Stomach (tissue), 9 donors: ENCODE measurements around the gene TAF1A. TPM values are rescaled to one million over a fixed set of nuclear protein-coding genes. Genes with fewer than 3 reads are reported as not detected.

ENCODE experiments used
- DNase-seq, 2 donors: peaks; one replicate each; pipeline versions ENCODE4 v3.0.0 to v3.0.0-alpha.2; 2013 to 2019
- H3K27ac ChIP-seq, 5 donors: fragments of 200-600 bp in 4 of 5; sonication (generic) in 4 of 5; one replicate each; pipeline ENCODE4 v1.5.1; 2013 to 2019; ENCODE audit warnings: mild to moderate bottlenecking in 1 of 5, moderate library complexity in 1 of 5
- H3K27me3 ChIP-seq, 3 donors: fragments of 200-600 bp; sonication (generic); one replicate each; pipeline ENCODE4 v1.5.1; 2017 to 2019; ENCODE audit warnings: mixed run types in 1 of 3
- H3K36me3 ChIP-seq, 4 donors: fragments of 200-600 bp; sonication (generic); 1 replicate in 3 of 4; 2 replicates in 1 of 4; pipeline ENCODE4 v1.5.1; 2016 to 2019
- H3K4me1 ChIP-seq, 4 donors: fragments of 200-600 bp; sonication (generic); one replicate each; pipeline ENCODE4 v1.5.1; 2016 to 2019
- H3K4me3 ChIP-seq, 4 donors: fragments of 200-600 bp; sonication (generic) in 3 of 4; one replicate each; pipeline ENCODE4 v1.5.1; 2016 to 2019; ENCODE audit warnings: mild to moderate bottlenecking in 1 of 4
- H3K9me3 ChIP-seq, 4 donors: fragments of 200-600 bp; sonication (generic); one replicate each; pipeline ENCODE4 v1.5.1; 2016 to 2019
- CTCF ChIP-seq, 7 experiments: fragments of 450-650 bp in 4 of 7; fragments of 200-600 bp in 3 of 7; sonication (generic) in 3 of 7; IDR thresholded peaks; one replicate each; pipeline ENCODE4 v1.5.1; 2016 to 2019; ENCODE audit warnings: antibody characterized with exemption in 7 of 7, control low read depth in 2 of 7, mild to moderate bottlenecking in 1 of 7
- EP300 ChIP-seq: sonication (generic); formaldehyde crosslinking; IDR thresholded peaks from one replicate; pipeline ENCODE4 v1.6.1; 2017; ENCODE audit warnings: antibody characterized with exemption
- POLR2A ChIP-seq, 4 donors: fragments of 450-650 bp; IDR thresholded peaks; one replicate each; pipeline ENCODE4 v1.6.1; 2016; ENCODE audit warnings: antibody characterized with exemption in 4 of 4, control low read depth in 2 of 4, mild to moderate bottlenecking in 1 of 4, moderate library complexity in 1 of 4
- POLR2AphosphoS5 ChIP-seq, 3 donors: sonication (generic); formaldehyde crosslinking; IDR thresholded peaks; one replicate each; pipeline ENCODE4 v1.6.1; 2016; ENCODE audit warnings: antibody characterized with exemption in 3 of 3
- WGBS, 5 donors: extraction: QIAGEN DNeasy Blood & Tissue Kit in 3 of 5; methylation state at CpG; one replicate each; pipeline versions ENCODE4 v1.1.5 to v1.1.7; 2013 to 2018; 5-methylcytosine and 5-hydroxymethylcytosine counted together
- intact Hi-C: fragments of 100-400 bp; cut with DNase I; formaldehyde crosslinking; loops from one replicate; pipeline ENCODE4 v1.15.1; 2023; ENCODE audit warnings: low total_unique reads
- polyA plus RNA-seq, 3 donors: library from polyadenylated mRNA; stranded (reverse); fragments of 200-250 nt; gene quantifications; one replicate each; pipeline ENCODE4 v1.2.3, GENCODE V29; 2013
- total RNA-seq, 5 donors: library from RNA; depleted of rRNA; stranded (reverse); fragments of >200 nt; gene quantifications; one replicate each; pipeline versions ENCODE4 v1.1.0 to v1.2.3, GENCODE V29; 2014 to 2016
- donor health status: healthy with polysubstance abuse.
- donor health status: Bipolar disorder and iron deficiency.
- donor health status: healthy.

The TAF1A gene
- total and polyA plus RNA-seq, 8 donors = 1.3 to 35.6 (median 3.6) TPM

DNA sequence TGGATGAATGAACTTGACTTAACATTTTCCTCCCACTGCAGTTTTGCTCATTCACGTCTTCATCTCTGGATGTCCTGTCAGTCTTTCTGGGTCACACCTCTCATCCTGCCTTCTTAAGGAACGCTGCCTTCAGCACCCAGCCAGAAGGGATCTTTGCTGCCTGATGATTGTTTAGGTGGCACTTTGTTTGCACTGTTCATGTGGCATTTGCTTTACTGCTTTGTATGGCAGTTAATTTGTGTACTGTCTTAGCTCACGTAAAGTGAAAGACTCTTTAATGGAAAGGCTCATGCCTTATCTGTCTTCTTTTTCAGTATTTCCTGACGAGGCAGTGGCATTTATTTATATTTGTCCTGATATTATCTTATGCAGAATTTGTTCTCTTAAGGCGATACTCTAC, 33.0 kb upstream of the TAF1A start:
- no peak for DNase-seq
- peaks cover 11 to 31% (median 23%) of the 10 kb centered on the region in 4 donors for H3K4me1 ChIP-seq
- peaks cover 0 to 64% (median 61%) of the 10 kb centered on the region in 4 donors for H3K36me3 ChIP-seq
- no peaks in the 10 kb centered on the region for H3K27me3 ChIP-seq
- peak overlapping the region in 1 of 5 donors; percentile 61 for H3K27ac ChIP-seq
- no peak overlapping the region for H3K4me3 ChIP-seq
- no peaks in the 10 kb centered on the region for H3K9me3 ChIP-seq
- 30 to 63% (median 41%) methylated on average over 5 of the region's 5 CpGs for WGBS, 5 donors
- intact Hi-C loops = no loop called here
- TF ChIP-seq POLR2A (IDR thresholded peaks at IDR 0.05) (no peak), CTCF (IDR thresholded peaks at IDR 0.05) (no peak), POLR2AphosphoS5 (IDR thresholded peaks at IDR 0.05) (peak in 1 of 3 donors; percentile 24), EP300 (no peak)

DNA sequence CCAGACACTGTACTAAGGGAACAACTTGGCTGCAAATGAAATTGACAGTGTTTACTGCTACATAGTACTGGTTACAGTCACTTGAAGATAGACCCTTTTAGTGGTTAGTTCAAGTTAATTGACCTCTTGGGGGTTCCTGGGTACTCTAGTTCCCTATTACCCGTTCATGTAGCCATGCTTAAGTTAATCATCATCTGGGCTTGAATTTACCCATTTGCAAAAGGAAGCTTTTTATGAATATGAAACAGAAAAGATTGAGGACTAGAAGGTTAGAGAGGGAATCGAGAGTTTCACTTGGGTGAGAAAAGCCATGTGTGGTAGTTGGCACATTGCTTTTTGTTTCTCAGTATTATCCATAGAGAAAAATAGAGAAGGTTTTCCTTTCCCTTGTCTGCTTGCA, 30.8 kb upstream of the TAF1A start:
- intact Hi-C loops = no loop called here
- TF ChIP-seq POLR2AphosphoS5 (IDR thresholded peaks at IDR 0.05) (no peak), EP300 (no peak)
- H3K27me3 ChIP-seq = no peaks in the 10 kb centered on the region
- peaks cover 11 to 44% (median 31%) of the 10 kb centered on the region in 4 donors for H3K4me1 ChIP-seq
- DNase-seq = no peak
- 38 to 62% (median 60%) methylated on average over 2 of the region's 2 CpGs for WGBS, 5 donors
- no peak overlapping the region for H3K27ac ChIP-seq
- no peak overlapping the region for H3K4me3 ChIP-seq
- H3K36me3 ChIP-seq = peaks cover 0 to 42% (median 39%) of the 10 kb centered on the region in 4 donors
- no peaks in the 10 kb centered on the region for H3K9me3 ChIP-seq

- peak overlapping the region; percentile 82 to 95 (median 90) for H3K27ac ChIP-seq
- WGBS, 5 donors = 8 to 15% (median 13%) methylated on average over 19 to 20 of the region's 20 CpGs
Observed at GRCh38 chr1:222618880-222619596, 29.3 kb upstream of the TAF1A start.

DNA sequence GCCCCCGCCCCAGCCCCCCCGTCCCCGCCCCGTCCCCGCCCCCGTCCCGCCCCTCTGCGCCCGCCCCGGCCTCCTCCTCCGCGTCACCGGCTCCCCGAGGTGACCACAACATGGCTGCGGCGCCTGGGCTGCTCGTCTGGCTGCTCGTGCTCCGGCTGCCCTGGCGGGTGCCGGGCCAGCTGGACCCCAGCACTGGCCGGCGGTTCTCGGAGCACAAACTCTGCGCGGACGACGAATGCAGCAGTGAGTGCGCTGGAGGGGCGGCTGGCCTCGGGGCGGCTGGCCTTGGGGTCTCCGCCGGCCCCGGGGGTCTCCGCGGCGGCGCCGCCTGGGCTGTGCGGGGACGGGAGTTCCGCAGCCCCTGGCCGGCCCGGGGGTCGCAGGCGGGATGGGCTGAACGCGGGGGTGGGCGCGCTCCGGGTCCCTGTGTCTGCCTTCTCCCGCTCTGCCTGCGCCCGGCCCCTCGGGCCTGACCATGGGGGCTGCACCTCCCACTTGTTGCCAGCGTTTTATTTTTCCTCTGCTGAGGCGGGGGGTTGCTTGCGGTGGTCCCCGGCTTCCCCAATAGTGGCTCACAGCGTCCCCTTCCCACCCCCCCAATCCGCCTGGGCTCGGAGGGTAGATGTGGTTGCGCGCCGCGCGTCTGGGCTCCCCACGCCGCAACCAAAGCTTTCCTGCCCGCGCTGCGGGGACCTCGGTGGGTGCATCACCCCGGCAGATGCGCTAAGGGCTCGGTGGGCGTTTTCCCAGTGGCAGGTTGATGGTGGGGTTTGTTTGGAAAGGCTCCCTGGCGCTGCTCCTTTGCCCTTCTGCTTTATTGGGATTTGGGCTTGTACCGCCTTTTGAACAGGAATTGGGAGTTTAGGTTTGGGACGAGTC, 28.5 kb upstream of the TAF1A start, which contains the start of gene MIA3:
Gene MIA3 (plus strand): TSS at position 97 of the 879 bp plus-strand sequence. CDS start 14 bp downstream, at position 111.
- TF ChIP-seq POLR2A (IDR thresholded peaks at IDR 0.05) = no peak
- peak in 1 of 3 donors; percentile 2 for TF ChIP-seq POLR2AphosphoS5 (IDR thresholded peaks at IDR 0.05)
- 0 to 1% (median 1%) methylated on average over 24 to 81 of the region's 81 CpGs for WGBS, 5 donors
- peak within 1 kb of the TSS; percentile 84 to 97 (median 88) for H3K4me3 ChIP-seq
- intact Hi-C loops = no loop called here
- DNase-seq = peak in 1 of 2 donors; percentile 63
- peaks cover 0 to 20% (median 16%) of the 10 kb centered on the region in 4 donors for H3K36me3 ChIP-seq
- H3K4me1 ChIP-seq = peaks cover 11 to 45% (median 30%) of the 10 kb centered on the region in 4 donors
- H3K9me3 ChIP-seq = no peaks in the 10 kb centered on the region
- H3K27ac ChIP-seq = peak within 1 kb of the TSS; percentile 82 to 95 (median 90)
- H3K27me3 ChIP-seq = peaks cover 0 to 4% (median 0%) of the 10 kb centered on the region in 3 donors

More at GRCh38 chr1:222618880-222619596, 29.3 kb upstream of the TAF1A start:
- peak overlapping the region; percentile 84 to 97 (median 88) for H3K4me3 ChIP-seq
- intact Hi-C loops = no loop called here
- H3K36me3 ChIP-seq = peaks cover 0 to 27% (median 24%) of the 10 kb centered on the region in 4 donors
- H3K4me1 ChIP-seq = peaks cover 11 to 45% (median 31%) of the 10 kb centered on the region in 4 donors
- H3K27me3 ChIP-seq = no peaks in the 10 kb centered on the region
- TF ChIP-seq POLR2A (IDR thresholded peaks at IDR 0.05) (no peak), EP300 (no peak), POLR2AphosphoS5 (IDR thresholded peaks at IDR 0.05) (no peak), CTCF (IDR thresholded peaks at IDR 0.05) (no peak)
- peak in 1 of 2 donors; percentile 58 for DNase-seq
- H3K9me3 ChIP-seq = no peaks in the 10 kb centered on the region

- H3K27me3 ChIP-seq = peaks cover 0 to 4% (median 0%) of the 10 kb centered on the region in 3 donors
- WGBS, 5 donors = 1 to 5% (median 3%) methylated on average over 18 to 36 of the region's 37 CpGs
- DNase-seq = peak; percentile 93 to 98
- intact Hi-C loops = no loop called here
- H3K4me1 ChIP-seq = peaks cover 11 to 40% (median 27%) of the 10 kb centered on the region in 4 donors
- peaks cover 0 to 13% (median 10%) of the 10 kb centered on the region in 4 donors for H3K36me3 ChIP-seq
- H3K4me3 ChIP-seq = peak overlapping the region; percentile 84 to 97 (median 88)
- H3K27ac ChIP-seq = peak overlapping the region; percentile 73 to 90 (median 81)
- TF ChIP-seq EP300 = no peak
- no peak for TF ChIP-seq CTCF (IDR thresholded peaks at IDR 0.05)
- peak; percentile 22 to 77 (median 64) for TF ChIP-seq POLR2AphosphoS5 (IDR thresholded peaks at IDR 0.05)
- TF ChIP-seq POLR2A (IDR thresholded peaks at IDR 0.05) = peak in 1 of 4 donors; percentile 41
- no peaks in the 10 kb centered on the region for H3K9me3 ChIP-seq
Observed at GRCh38 chr1:222617367-222617951, 27.7 kb upstream of the TAF1A start.
